ENCODE results near the gene GSN. TPM values are rescaled to one million over a fixed set of nuclear protein-coding genes. Genes with fewer than 3 reads are reported as not detected.

The GSN gene
- total and polyA plus RNA-seq, 2 donors (not counting 1 experiment from before 2014, with no cell fraction given), result 38.4 to 45.4 TPM

DNA sequence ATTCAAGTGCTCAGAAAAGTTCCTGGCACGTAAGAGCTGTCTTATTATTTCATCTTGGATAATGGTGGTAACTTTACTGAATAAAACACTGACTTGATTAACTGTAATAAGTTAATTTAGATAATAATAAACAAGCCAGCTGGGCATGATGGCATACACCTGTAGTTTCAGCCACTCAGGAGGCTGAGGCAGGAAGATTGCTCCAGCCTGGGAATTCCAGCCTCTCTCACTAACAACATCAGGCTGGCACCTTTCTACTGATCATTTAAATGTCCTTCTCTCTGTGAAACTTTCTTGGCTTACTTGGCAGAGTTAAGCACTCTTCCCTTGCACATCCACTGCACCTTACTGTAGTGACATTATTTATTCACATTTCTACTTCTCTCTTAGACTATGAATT is 82.1 kb downstream of the GSN start:
- H4K20me1 ChIP-seq (ENCODE audit: control insufficient read depth, insufficient read depth, low read length, poor library complexity, severe bottlenecking), result no peaks in the 10 kb centered on the region
- H2AFZ ChIP-seq (ENCODE audit: insufficient read depth, low read depth, low read length, poor library complexity, severe bottlenecking), result no peak overlapping the region
- no peaks in the 10 kb centered on the region for H3K9me3 Mint-ChIP-seq (ENCODE audit: insufficient read depth)
- H3K4me3 ChIP-seq (ENCODE audit: control extremely low read depth in 1 of 5, extremely low read depth in 1 of 5, insufficient read depth in 1 of 5, low read depth in 2 of 5, low read length in 4 of 5), result no peak overlapping the region
- POLR2A ChIA-PET, result no interaction called here
- no peak for TF ChIP-seq EZH2 (IDR thresholded peaks at IDR 0.05; ENCODE audit: borderline replicate concordance, insufficient read depth, low read depth, low read length, poor library complexity, severe bottlenecking)
- ATAC-seq (ENCODE audit: low read depth) (no peak), DNase-seq (no peak)
- H3K27ac ChIP-seq (ENCODE audit: low read length in 2 of 2), result no peak overlapping the region
- no peak overlapping the region for H3K9ac ChIP-seq (ENCODE audit: low read length)
- WGBS (ENCODE audit: insufficient coverage), result no CpG with 5 or more reads among the region's 1 CpG
- H3K4me2 ChIP-seq (replicated peaks; ENCODE audit: low read depth, low read length, poor library complexity, severe bottlenecking), result no peak overlapping the region
- no peaks in the 10 kb centered on the region for H3K4me1 ChIP-seq (ENCODE audit: control insufficient read depth in 2 of 2, insufficient read depth in 2 of 2, low read length in 2 of 2)
- CTCF ChIA-PET, result interaction anchor here (1.1 to 1.2 kb wide), 2 partner anchors 13 to 30 kb away, joined by 3 read pairs; no protein-coding TSS in a partner anchor
- intact Hi-C loops (cut with micrococcal nuclease), result no loop called here
- H3K36me3 ChIP-seq (replicated peaks in 1 of 2; ENCODE audit: control extremely low read depth in 1 of 2, control insufficient read depth in 1 of 2, extremely low read depth in 1 of 2, insufficient read depth in 2 of 2, low read length in 1 of 2), result no peaks in the 10 kb centered on the region
- no peaks in the 10 kb centered on the region for H3K27me3 Mint-ChIP-seq
- no peaks in the 10 kb centered on the region for H3K9me3 ChIP-seq (ENCODE audit: control extremely low read depth in 1 of 3, control insufficient read depth in 2 of 3, insufficient read depth in 1 of 3, low read length in 2 of 3)
- H3K79me2 ChIP-seq (ENCODE audit: control insufficient read depth, insufficient read depth, low read length), result no peaks in the 10 kb centered on the region
- H3K27me3 ChIP-seq (replicated peaks in 1 of 4; ENCODE audit: control extremely low read depth in 1 of 4, control insufficient read depth in 3 of 4, insufficient read depth in 4 of 4, low read length in 3 of 4), result no peaks in the 10 kb centered on the region
- H3K4me3 Mint-ChIP-seq, result no peak overlapping the region
- H3K27ac Mint-ChIP-seq, result no peak overlapping the region
- peaks cover 6% of the 10 kb centered on the region for H3K4me1 Mint-ChIP-seq

GRCh38 chr9:121350993-121351561 is 83.1 kb downstream of the GSN start:
- 20% methylated on average over 1 of the region's 2 CpGs for WGBS (ENCODE audit: insufficient coverage)
- no peak overlapping the region for H3K27ac ChIP-seq (ENCODE audit: low read length in 2 of 2)
- H3K9ac ChIP-seq (ENCODE audit: low read length), result no peak overlapping the region
- no peak for ATAC-seq (ENCODE audit: low read depth)
- H3K4me3 Mint-ChIP-seq, result no peak overlapping the region
- no peaks in the 10 kb centered on the region for H3K4me1 ChIP-seq (ENCODE audit: control insufficient read depth in 2 of 2, insufficient read depth in 2 of 2, low read length in 2 of 2)
- H3K4me3 ChIP-seq (ENCODE audit: control extremely low read depth in 1 of 5, extremely low read depth in 1 of 5, insufficient read depth in 1 of 5, low read depth in 2 of 5, low read length in 4 of 5), result no peak overlapping the region
- no peaks in the 10 kb centered on the region for H3K36me3 ChIP-seq (replicated peaks in 1 of 2; ENCODE audit: control extremely low read depth in 1 of 2, control insufficient read depth in 1 of 2, extremely low read depth in 1 of 2, insufficient read depth in 2 of 2, low read length in 1 of 2)
- no peaks in the 10 kb centered on the region for H3K27me3 ChIP-seq (replicated peaks in 1 of 4; ENCODE audit: control extremely low read depth in 1 of 4, control insufficient read depth in 3 of 4, insufficient read depth in 4 of 4, low read length in 3 of 4)
- no peaks in the 10 kb centered on the region for H3K79me2 ChIP-seq (ENCODE audit: control insufficient read depth, insufficient read depth, low read length)
- intact Hi-C loops (cut with micrococcal nuclease), result no loop called here
- H2AFZ ChIP-seq (ENCODE audit: insufficient read depth, low read depth, low read length, poor library complexity, severe bottlenecking), result no peak overlapping the region
- H3K4me2 ChIP-seq (replicated peaks; ENCODE audit: low read depth, low read length, poor library complexity, severe bottlenecking), result no peak overlapping the region
- ChIA-PET POLR2A (no interaction called here), CTCF (interaction anchor here (0.9 to 1.2 kb wide), 2 partner anchors 25 to 31 kb away, joined by 3 to 5 read pairs; no protein-coding TSS in a partner anchor)
- H3K4me1 Mint-ChIP-seq, result peaks cover 6% of the 10 kb centered on the region
- H3K9me3 ChIP-seq (ENCODE audit: control extremely low read depth in 1 of 3, control insufficient read depth in 2 of 3, insufficient read depth in 1 of 3, low read length in 2 of 3), result no peaks in the 10 kb centered on the region
- H3K27ac Mint-ChIP-seq, result no peak overlapping the region
- H3K27me3 Mint-ChIP-seq, result no peaks in the 10 kb centered on the region
- no peaks in the 10 kb centered on the region for H4K20me1 ChIP-seq (ENCODE audit: control insufficient read depth, insufficient read depth, low read length, poor library complexity, severe bottlenecking)
- TF ChIP-seq, protein P1, sequence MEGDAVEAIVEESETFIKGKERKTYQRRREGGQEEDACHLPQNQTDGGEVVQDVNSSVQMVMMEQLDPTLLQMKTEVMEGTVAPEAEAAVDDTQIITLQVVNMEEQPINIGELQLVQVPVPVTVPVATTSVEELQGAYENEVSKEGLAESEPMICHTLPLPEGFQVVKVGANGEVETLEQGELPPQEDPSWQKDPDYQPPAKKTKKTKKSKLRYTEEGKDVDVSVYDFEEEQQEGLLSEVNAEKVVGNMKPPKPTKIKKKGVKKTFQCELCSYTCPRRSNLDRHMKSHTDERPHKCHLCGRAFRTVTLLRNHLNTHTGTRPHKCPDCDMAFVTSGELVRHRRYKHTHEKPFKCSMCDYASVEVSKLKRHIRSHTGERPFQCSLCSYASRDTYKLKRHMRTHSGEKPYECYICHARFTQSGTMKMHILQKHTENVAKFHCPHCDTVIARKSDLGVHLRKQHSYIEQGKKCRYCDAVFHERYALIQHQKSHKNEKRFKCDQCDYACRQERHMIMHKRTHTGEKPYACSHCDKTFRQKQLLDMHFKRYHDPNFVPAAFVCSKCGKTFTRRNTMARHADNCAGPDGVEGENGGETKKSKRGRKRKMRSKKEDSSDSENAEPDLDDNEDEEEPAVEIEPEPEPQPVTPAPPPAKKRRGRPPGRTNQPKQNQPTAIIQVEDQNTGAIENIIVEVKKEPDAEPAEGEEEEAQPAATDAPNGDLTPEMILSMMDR (IDR thresholded peaks at IDR 0.05), result no peak
- no peak for TF ChIP-seq EZH2 (IDR thresholded peaks at IDR 0.05; ENCODE audit: borderline replicate concordance, insufficient read depth, low read depth, low read length, poor library complexity, severe bottlenecking)
- no peaks in the 10 kb centered on the region for H3K9me3 Mint-ChIP-seq (ENCODE audit: insufficient read depth)
- DNase-seq, result no peak
